ENCODE measurements around the gene DCUN1D5. TPM values are rescaled to one million over a fixed set of nuclear protein-coding genes. Genes with fewer than 3 reads are reported as not detected.

The DCUN1D5 gene
- 73.7 and 83.5 TPM in 2 replicates for total RNA-seq

GRCh38 chr11:103091801-103092524, at the start of gene DCUN1D5:
Gene DCUN1D5 (minus strand): TSS chr11:103092160. CDS start chr11:103091872, 288 bp downstream.
- TF ChIP-seq CTCF (IDR thresholded peaks at IDR 0.05; ENCODE audit: insufficient read depth, low read length, poor library complexity, severe bottlenecking): no peak
- no peaks in the 10 kb centered on the region for H3K36me3 ChIP-seq (ENCODE audit: control insufficient read depth, insufficient read depth, low read length)
- H3K4me3 ChIP-seq (ENCODE audit: low read depth, low read length): peak within 1 kb of the TSS; percentile 98
- H3K27me3 ChIP-seq (ENCODE audit: control insufficient read depth, insufficient read depth, low read length): no peaks in the 10 kb centered on the region
- DNase-seq (ENCODE audit: low read depth): peak; percentile 87

GRCh38 chr11:103125462-103125861, 33.5 kb upstream of the DCUN1D5 start:
- TF ChIP-seq CTCF (IDR thresholded peaks at IDR 0.05; ENCODE audit: insufficient read depth, low read length, poor library complexity, severe bottlenecking): no peak
- Histone ChIP-seq H3K36me3 (ENCODE audit: control insufficient read depth, insufficient read depth, low read length) (no peaks in the 10 kb centered on the region), H3K27me3 (ENCODE audit: control insufficient read depth, insufficient read depth, low read length) (no peaks in the 10 kb centered on the region), H3K4me3 (ENCODE audit: low read depth, low read length) (no peak overlapping the region)
- no peak for DNase-seq (ENCODE audit: low read depth)

GRCh38 chr11:103114836-103115235, 22.9 kb upstream of the DCUN1D5 start:
- no peaks in the 10 kb centered on the region for H3K36me3 ChIP-seq (ENCODE audit: control insufficient read depth, insufficient read depth, low read length)
- no peak overlapping the region for H3K4me3 ChIP-seq (ENCODE audit: low read depth, low read length)
- no peaks in the 10 kb centered on the region for H3K27me3 ChIP-seq (ENCODE audit: control insufficient read depth, insufficient read depth, low read length)
- TF ChIP-seq CTCF (IDR thresholded peaks at IDR 0.05; ENCODE audit: insufficient read depth, low read length, poor library complexity, severe bottlenecking): no peak
- DNase-seq (ENCODE audit: low read depth): no peak

GRCh38 chr11:103112364-103112763, 20.4 kb upstream of the DCUN1D5 start:
- H3K4me3 ChIP-seq (ENCODE audit: low read depth, low read length): no peak overlapping the region
- DNase-seq (ENCODE audit: low read depth): no peak
- no peaks in the 10 kb centered on the region for H3K36me3 ChIP-seq (ENCODE audit: control insufficient read depth, insufficient read depth, low read length)
- H3K27me3 ChIP-seq (ENCODE audit: control insufficient read depth, insufficient read depth, low read length): no peaks in the 10 kb centered on the region
- TF ChIP-seq CTCF (IDR thresholded peaks at IDR 0.05; ENCODE audit: insufficient read depth, low read length, poor library complexity, severe bottlenecking): no peak

GRCh38 chr11:103111400-103111799, 19.4 kb upstream of the DCUN1D5 start:
- no peak for TF ChIP-seq CTCF (IDR thresholded peaks at IDR 0.05; ENCODE audit: insufficient read depth, low read length, poor library complexity, severe bottlenecking)
- no peak for DNase-seq (ENCODE audit: low read depth)
- H3K4me3 ChIP-seq (ENCODE audit: low read depth, low read length): no peak overlapping the region
- H3K27me3 ChIP-seq (ENCODE audit: control insufficient read depth, insufficient read depth, low read length): no peaks in the 10 kb centered on the region
- H3K36me3 ChIP-seq (ENCODE audit: control insufficient read depth, insufficient read depth, low read length): no peaks in the 10 kb centered on the region

- Histone ChIP-seq H3K4me3 (ENCODE audit: low read depth, low read length) (peak overlapping the region; percentile 75), H3K36me3 (ENCODE audit: control insufficient read depth, insufficient read depth, low read length) (no peaks in the 10 kb centered on the region), H3K27me3 (ENCODE audit: control insufficient read depth, insufficient read depth, low read length) (no peaks in the 10 kb centered on the region)
- no peak for DNase-seq (ENCODE audit: low read depth)
- TF ChIP-seq CTCF (IDR thresholded peaks at IDR 0.05; ENCODE audit: insufficient read depth, low read length, poor library complexity, severe bottlenecking): no peak
These were observed 18.4 kb upstream of the DCUN1D5 start for GRCh38 chr11:103110391-103110790.

Data from kidney epithelial cell (primary cell).